ENCODE measurements around the gene KLF6. TPM values are rescaled to one million over a fixed set of nuclear protein-coding genes. Genes with fewer than 3 reads are reported as not detected.
A peak's percentile ranks its signal among the peaks of the same experiment; 100 is the strongest.

The KLF6 gene
- total and polyA plus RNA-seq, 2 donors (not counting 1 experiment from before 2014, with no cell fraction given) = 175 to 921 TPM

GRCh38 chr10:3765146-3765545 is 19.9 kb downstream of the KLF6 start:
- Mint-ChIP-seq H3K4me1 (peaks cover 57% of the 10 kb centered on the region), H3K27me3 (no peaks in the 10 kb centered on the region), H3K27ac (peak overlapping the region; percentile 78), H3K4me3 (peak overlapping the region; percentile 70), H3K9me3 (ENCODE audit: insufficient read depth) (peaks cover 1% of the 10 kb centered on the region)
- H3K27ac ChIP-seq (ENCODE audit: low read length in 2 of 2) = no peak overlapping the region
- 8% methylated on average over 5 of the region's 6 CpGs for WGBS (ENCODE audit: insufficient coverage)
- H3K4me1 ChIP-seq (ENCODE audit: control insufficient read depth in 2 of 2, insufficient read depth in 2 of 2, low read length in 2 of 2) = peaks cover 38 to 45% of the 10 kb centered on the region in 2 donors
- no peaks in the 10 kb centered on the region for H3K36me3 ChIP-seq (replicated peaks in 1 of 2; ENCODE audit: control extremely low read depth in 1 of 2, control insufficient read depth in 1 of 2, extremely low read depth in 1 of 2, insufficient read depth in 2 of 2, low read length in 1 of 2)
- ChIA-PET CTCF (interaction anchor here (1.0 to 1.9 kb wide), 2 partner anchors 10 to 18 kb away, joined by 4 to 6 read pairs; no protein-coding TSS in a partner anchor), POLR2A (interaction anchor here (1.0 to 3.8 kb wide), 3 partner anchors 10 to 20 kb away, joined by 3 to 21 read pairs (median 4); partner anchors contain the start of gene KLF6)
- peaks cover 0 to 24% (median 10%) of the 10 kb centered on the region in 3 donors for H3K9me3 ChIP-seq (ENCODE audit: control extremely low read depth in 1 of 3, control insufficient read depth in 2 of 3, insufficient read depth in 1 of 3, low read length in 2 of 3)
- H2AFZ ChIP-seq (ENCODE audit: insufficient read depth, low read depth, low read length, poor library complexity, severe bottlenecking) = peak overlapping the region; percentile 31
- intact Hi-C loops (cut with micrococcal nuclease) = no loop called here
- no peaks in the 10 kb centered on the region for H4K20me1 ChIP-seq (ENCODE audit: control insufficient read depth, insufficient read depth, low read length, poor library complexity, severe bottlenecking)
- H3K4me2 ChIP-seq (replicated peaks; ENCODE audit: low read depth, low read length, poor library complexity, severe bottlenecking) = peak overlapping the region; percentile 65
- H3K27me3 ChIP-seq (replicated peaks in 1 of 4; ENCODE audit: control extremely low read depth in 1 of 4, control insufficient read depth in 3 of 4, insufficient read depth in 4 of 4, low read length in 3 of 4) = no peaks in the 10 kb centered on the region
- TF ChIP-seq EZH2 (IDR thresholded peaks at IDR 0.05; ENCODE audit: borderline replicate concordance, insufficient read depth, low read depth, low read length, poor library complexity, severe bottlenecking) = no peak
- TF ChIP-seq CTCF (IDR thresholded peaks at IDR 0.05) = no peak
- H3K4me3 ChIP-seq (ENCODE audit: control extremely low read depth in 1 of 5, extremely low read depth in 1 of 5, insufficient read depth in 1 of 5, low read depth in 2 of 5, low read length in 4 of 5) = peak overlapping the region in 1 of 5 experiments; percentile 12
- no peak for ATAC-seq (ENCODE audit: low read depth)
- H3K79me2 ChIP-seq (ENCODE audit: control insufficient read depth, insufficient read depth, low read length) = no peaks in the 10 kb centered on the region
- peak; percentile 20 for DNase-seq
- H3K9ac ChIP-seq (ENCODE audit: low read length) = peak overlapping the region; percentile 34

GRCh38 chr10:3764626-3765112 is 20.3 kb downstream of the KLF6 start:
- Histone ChIP-seq H3K4me3 (ENCODE audit: control extremely low read depth in 1 of 5, extremely low read depth in 1 of 5, insufficient read depth in 1 of 5, low read depth in 2 of 5, low read length in 4 of 5) (peak overlapping the region in 2 of 5 experiments; percentile 12 to 13), H3K27ac (ENCODE audit: low read length in 2 of 2) (no peak overlapping the region), H4K20me1 (ENCODE audit: control insufficient read depth, insufficient read depth, low read length, poor library complexity, severe bottlenecking) (no peaks in the 10 kb centered on the region), H3K27me3 (replicated peaks in 1 of 4; ENCODE audit: control extremely low read depth in 1 of 4, control insufficient read depth in 3 of 4, insufficient read depth in 4 of 4, low read length in 3 of 4) (no peaks in the 10 kb centered on the region), H3K79me2 (ENCODE audit: control insufficient read depth, insufficient read depth, low read length) (no peaks in the 10 kb centered on the region), H3K4me1 (ENCODE audit: control insufficient read depth in 2 of 2, insufficient read depth in 2 of 2, low read length in 2 of 2) (peaks cover 39 to 49% of the 10 kb centered on the region in 2 donors), H3K9me3 (ENCODE audit: control extremely low read depth in 1 of 3, control insufficient read depth in 2 of 3, insufficient read depth in 1 of 3, low read length in 2 of 3) (peaks cover 0 to 28% (median 10%) of the 10 kb centered on the region in 3 donors), H2AFZ (ENCODE audit: insufficient read depth, low read depth, low read length, poor library complexity, severe bottlenecking) (peak overlapping the region; percentile 31), H3K9ac (ENCODE audit: low read length) (peak overlapping the region; percentile 34), H3K4me2 (replicated peaks; ENCODE audit: low read depth, low read length, poor library complexity, severe bottlenecking) (peak overlapping the region; percentile 65), H3K36me3 (replicated peaks in 1 of 2; ENCODE audit: control extremely low read depth in 1 of 2, control insufficient read depth in 1 of 2, extremely low read depth in 1 of 2, insufficient read depth in 2 of 2, low read length in 1 of 2) (no peaks in the 10 kb centered on the region)
- WGBS (ENCODE audit: insufficient coverage) = 19% methylated on average over 5 of the region's 5 CpGs
- peaks cover 1% of the 10 kb centered on the region for H3K9me3 Mint-ChIP-seq (ENCODE audit: insufficient read depth)
- DNase-seq (peak; percentile 38), ATAC-seq (ENCODE audit: low read depth) (no peak)
- intact Hi-C loops (cut with micrococcal nuclease) = loop anchor here (5.0 kb wide), 1 partner anchor 363 kb away; no protein-coding TSS in a partner anchor
- H3K27ac Mint-ChIP-seq = peak overlapping the region; percentile 78
- no peak for TF ChIP-seq CTCF (IDR thresholded peaks at IDR 0.05)
- TF ChIP-seq EZH2 (IDR thresholded peaks at IDR 0.05; ENCODE audit: borderline replicate concordance, insufficient read depth, low read depth, low read length, poor library complexity, severe bottlenecking) = no peak
- H3K27me3 Mint-ChIP-seq = no peaks in the 10 kb centered on the region
- ChIA-PET CTCF (interaction anchor here (1.0 to 1.9 kb wide), 3 partner anchors 10 to 21 kb away, joined by 3 to 6 read pairs (median 4); no protein-coding TSS in a partner anchor), POLR2A (interaction anchor here (1.0 to 3.8 kb wide), 3 partner anchors 10 to 21 kb away, joined by 3 to 21 read pairs (median 4); partner anchors contain the start of gene KLF6)
- H3K4me3 Mint-ChIP-seq = peak overlapping the region; percentile 70
- peaks cover 61% of the 10 kb centered on the region for H3K4me1 Mint-ChIP-seq
